Psoas muscle (tissue), 8 donors: ENCODE results near the gene KRTAP4-8. TPM values are rescaled to one million over a fixed set of nuclear protein-coding genes. Genes with fewer than 3 reads are reported as not detected.
"Not testable (repeated sequence)": the region's sequence is repeated elsewhere in the genome, so short reads cannot be mapped to it uniquely, and the experiment has no call there.

Experiments
- ATAC-seq, 4 donors: fragments of 200-7000 bp; cut with Tn5 transposase; one replicate each; pipeline ENCODE4 v1.9.1; 2020; ENCODE audit warnings: moderate library complexity in 3 of 4, mild to moderate bottlenecking in 2 of 4
- DNase-seq, 2 donors: peaks; one replicate each; pipeline ENCODE4 v3.0.0-alpha.2; 2020
- H3K27ac ChIP-seq: fragments of 200-600 bp; one replicate; pipeline ENCODE4 v1.8.0; 2022
- H3K27me3 ChIP-seq, 3 donors: fragments of 200-600 bp in 1 of 3; one replicate each; pipeline versions ENCODE4 v1.6.1 to v1.8.0; 2013 to 2022; ENCODE audit warnings: low read length in 2 of 3, mild to moderate bottlenecking in 2 of 3, moderate library complexity in 1 of 3; ENCODE audit not compliant: insufficient read depth in 3 of 3
- H3K36me3 ChIP-seq, 2 donors: fragments of 200-600 bp in 1 of 2; one replicate each; pipeline versions ENCODE4 v1.6.1 to v1.8.0; 2013 to 2022; ENCODE audit warnings: low read depth in 1 of 2, mild to moderate bottlenecking in 1 of 2, moderate library complexity in 1 of 2; ENCODE audit not compliant: insufficient read depth in 1 of 2
- H3K4me1 ChIP-seq: fragments of 200-600 bp; one replicate; pipeline ENCODE4 v1.8.0; 2022
- H3K4me3 ChIP-seq: fragments of 200-600 bp; one replicate; pipeline ENCODE4 v1.8.0; 2022; ENCODE audit warnings: mild to moderate bottlenecking
- H3K9me3 ChIP-seq: fragments of 200-600 bp; one replicate; pipeline ENCODE4 v1.8.0; 2022
- WGBS, 3 donors: extraction: QIAGEN DNeasy Blood & Tissue Kit; methylation state at CpG; one replicate each; pipeline versions ENCODE4 v1.1.6 to v1.1.7; 2013; 5-methylcytosine and 5-hydroxymethylcytosine counted together
- intact Hi-C, 2 donors: fragments of 100-400 bp; cut with DNase I; formaldehyde crosslinking; loops; one replicate each; pipeline versions ENCODE4 v1.11.0 to v1.14.2; 2022
- polyA plus RNA-seq, 3 donors: library from polyadenylated mRNA; stranded (reverse); fragments of 200-250 nt; gene quantifications; one replicate each; pipeline ENCODE4 v1.2.3, GENCODE V29; 2013
- total RNA-seq, 4 donors: library from RNA; stranded (reverse); fragmentation: NEBNext Ultra II Directional in 2 of 4; extraction: Animal tissue kit (Norgen Biotek cat#: 25700) in 2 of 4; gene quantifications; one replicate each; pipeline versions ENCODE4 v1.2.1 to v1.2.4, GENCODE V29; 2021 to 2023
- TF ChIP-seq, protein P1 (sequence below): fragments of 200-600 bp; IDR thresholded peaks from one replicate; pipeline ENCODE4 v1.8.0; 2022; ENCODE audit warnings: antibody characterized with exemption
- donor health status: healthy with polysubstance abuse.
- donor health status: DM: no; HTN: no; CAD: no; lungs with moderate emphysema.
- donor health status: Bipolar disorder and iron deficiency.
- donor health status: healthy.
- donor health status: DM: yes; HTN: yes; CAD: no.
- donor health status: DM: no; HTN: no; CAD: no.
- donor health status: DM: no; HTN: no; CAD: no.
- donor health status: DM: yes; HTN: yes; CAD: no.

The KRTAP4-8 gene
- total and polyA plus RNA-seq, 7 donors = not detected

DNA sequence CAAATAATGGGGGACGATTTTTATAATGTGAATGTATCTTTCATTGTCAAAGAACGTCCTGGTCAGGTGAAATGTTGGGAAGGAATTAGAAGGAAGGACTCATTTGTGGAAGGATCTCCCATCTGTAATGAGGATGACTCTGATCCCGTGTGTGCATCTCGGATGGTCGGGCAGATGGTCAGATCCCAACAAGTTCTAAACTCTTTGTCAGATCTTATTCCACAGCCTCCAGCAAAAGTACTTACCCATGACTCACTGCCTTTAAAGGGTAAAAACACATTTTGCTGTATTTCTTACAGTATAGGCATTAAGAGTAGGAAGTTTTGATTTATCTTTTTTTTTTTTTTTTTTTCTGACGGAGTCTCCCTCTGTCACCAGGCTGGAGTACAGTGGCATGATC is 539 bp upstream of the KRTAP4-8 start:
- Histone ChIP-seq H3K4me1 (no peaks in the 10 kb centered on the region), H3K27ac (no peak overlapping the region), H3K4me3 (no peak overlapping the region), H3K9me3 (no peaks in the 10 kb centered on the region), H3K36me3 (no peaks in the 10 kb centered on the region), H3K27me3 (peaks cover 0 to 6% (median 1%) of the 10 kb centered on the region in 3 donors)
- 74 to 86% (median 80%) methylated on average over 5 to 6 of the region's 6 CpGs for WGBS, 3 donors
- DNase-seq = no peak
- TF ChIP-seq, protein P1, sequence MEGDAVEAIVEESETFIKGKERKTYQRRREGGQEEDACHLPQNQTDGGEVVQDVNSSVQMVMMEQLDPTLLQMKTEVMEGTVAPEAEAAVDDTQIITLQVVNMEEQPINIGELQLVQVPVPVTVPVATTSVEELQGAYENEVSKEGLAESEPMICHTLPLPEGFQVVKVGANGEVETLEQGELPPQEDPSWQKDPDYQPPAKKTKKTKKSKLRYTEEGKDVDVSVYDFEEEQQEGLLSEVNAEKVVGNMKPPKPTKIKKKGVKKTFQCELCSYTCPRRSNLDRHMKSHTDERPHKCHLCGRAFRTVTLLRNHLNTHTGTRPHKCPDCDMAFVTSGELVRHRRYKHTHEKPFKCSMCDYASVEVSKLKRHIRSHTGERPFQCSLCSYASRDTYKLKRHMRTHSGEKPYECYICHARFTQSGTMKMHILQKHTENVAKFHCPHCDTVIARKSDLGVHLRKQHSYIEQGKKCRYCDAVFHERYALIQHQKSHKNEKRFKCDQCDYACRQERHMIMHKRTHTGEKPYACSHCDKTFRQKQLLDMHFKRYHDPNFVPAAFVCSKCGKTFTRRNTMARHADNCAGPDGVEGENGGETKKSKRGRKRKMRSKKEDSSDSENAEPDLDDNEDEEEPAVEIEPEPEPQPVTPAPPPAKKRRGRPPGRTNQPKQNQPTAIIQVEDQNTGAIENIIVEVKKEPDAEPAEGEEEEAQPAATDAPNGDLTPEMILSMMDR = no peak
- no peak for ATAC-seq
- intact Hi-C loops = no loop called here

DNA sequence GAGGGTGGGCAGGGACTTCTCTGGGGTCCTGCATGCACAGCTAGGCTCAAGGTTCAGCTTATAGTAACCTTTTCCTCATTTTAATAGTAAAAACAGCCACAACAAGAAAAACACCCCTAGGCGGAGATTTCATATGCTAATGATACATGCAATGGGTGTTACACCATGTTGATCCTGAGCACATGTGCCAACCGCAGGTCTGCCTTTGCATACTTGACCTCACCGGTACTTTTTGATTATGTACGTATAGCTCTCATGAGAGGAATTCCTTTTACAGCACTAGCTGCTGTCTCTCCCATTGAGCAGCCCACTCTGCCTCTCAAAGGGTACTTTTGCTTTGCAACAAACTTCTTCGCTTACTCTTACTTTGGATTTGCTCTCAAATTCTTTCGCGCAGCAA is 1.9 kb downstream of the KRTAP4-8 start:
- H3K36me3 ChIP-seq = no peaks in the 10 kb centered on the region
- no peak for DNase-seq
- TF ChIP-seq, protein P1 = no peak
- intact Hi-C loops = no loop called here
- no peak overlapping the region for H3K4me3 ChIP-seq
- no peaks in the 10 kb centered on the region for H3K4me1 ChIP-seq
- ATAC-seq = no peak
- H3K27me3 ChIP-seq = peaks cover 0 to 4% (median 1%) of the 10 kb centered on the region in 3 donors
- WGBS, 3 donors = 82 to 86% (median 83%) methylated on average over 7 of the region's 7 CpGs
- no peak overlapping the region for H3K27ac ChIP-seq
- no peaks in the 10 kb centered on the region for H3K9me3 ChIP-seq

DNA sequence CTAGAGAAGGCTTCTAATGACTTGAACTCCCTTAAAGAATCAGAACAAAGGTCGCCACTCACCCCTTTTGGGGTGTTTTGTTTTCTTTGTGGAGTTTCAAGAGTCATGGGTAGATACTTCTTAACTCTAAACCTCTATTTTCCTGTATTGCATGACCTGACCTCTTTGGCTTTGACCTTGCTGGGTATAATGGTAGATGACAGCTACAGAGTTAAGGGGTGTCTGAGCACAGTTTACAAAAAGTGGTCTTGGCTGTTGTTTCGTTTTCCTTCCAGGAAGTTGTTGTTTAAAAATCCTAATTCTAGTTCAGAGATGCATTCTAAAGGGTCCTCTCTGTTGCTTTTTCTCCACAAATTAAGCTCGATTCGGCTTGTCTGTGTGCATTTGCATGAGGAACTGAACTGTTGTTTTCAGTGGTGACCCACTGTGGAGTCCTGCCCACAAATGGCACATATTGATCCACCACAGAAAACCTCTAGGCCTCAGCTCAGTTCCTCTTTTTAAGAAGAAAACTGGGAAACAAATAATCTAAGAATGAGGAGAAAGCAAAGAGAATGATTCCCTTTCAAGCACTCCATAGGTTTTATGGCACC is 9.1 kb downstream of the KRTAP4-8 start:
- DNase-seq, H3K27ac ChIP-seq, H3K27me3 ChIP-seq, H3K9me3 ChIP-seq, H3K36me3 ChIP-seq, H3K4me3 ChIP-seq, intact Hi-C loops, H3K4me1 ChIP-seq, ATAC-seq: not testable (repeated sequence)
- 51 to 67% (median 64%) methylated on average over 4 of the region's 4 CpGs for WGBS, 3 donors

DNA sequence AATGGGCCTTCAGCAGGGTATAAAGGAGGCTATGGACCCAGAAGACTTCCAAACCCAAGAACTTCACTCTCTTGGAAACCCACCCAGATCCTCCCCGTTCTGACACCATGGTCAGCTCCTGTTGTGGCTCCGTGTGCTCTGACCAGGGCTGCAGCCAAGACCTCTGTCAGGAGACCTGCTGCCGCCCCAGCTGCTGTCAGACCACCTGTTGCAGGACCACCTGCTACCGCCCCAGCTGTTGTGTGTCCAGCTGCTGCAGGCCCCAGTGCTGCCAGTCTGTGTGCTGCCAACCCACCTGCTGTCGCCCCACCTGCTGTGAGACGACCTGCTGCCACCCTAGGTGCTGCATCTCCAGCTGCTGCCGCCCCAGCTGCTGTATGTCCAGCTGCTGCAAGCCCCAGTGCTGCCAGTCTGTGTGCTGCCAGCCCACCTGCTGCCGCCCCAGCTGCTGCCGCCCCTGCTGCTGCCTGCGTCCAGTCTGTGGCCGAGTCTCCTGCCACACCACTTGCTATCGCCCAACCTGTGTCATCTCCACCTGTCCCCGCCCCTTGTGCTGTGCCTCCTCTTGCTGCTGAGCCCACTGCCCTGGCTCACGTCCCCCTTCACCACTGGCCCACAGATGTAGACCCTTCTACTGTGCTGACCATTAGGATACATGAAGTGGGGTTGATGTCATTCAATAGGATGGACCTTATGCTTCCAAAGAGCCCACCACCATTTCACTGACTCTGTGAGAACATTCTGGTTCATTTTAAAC is 13.7 kb downstream of the KRTAP4-8 start, which contains the start of gene KRTAP4-7:
Gene KRTAP4-7, plus strand, starts transcription at position 51 of the 757 bp plus-strand sequence. Its CDS starts 57 bp downstream, at position 108.
- intact Hi-C loops, DNase-seq, H3K4me1 ChIP-seq, H3K27me3 ChIP-seq, ATAC-seq, H3K27ac ChIP-seq, H3K9me3 ChIP-seq, H3K36me3 ChIP-seq, H3K4me3 ChIP-seq: not testable (repeated sequence)
- 70 to 79% (median 71%) methylated on average over 5 to 14 of the region's 14 CpGs for whole genome bisulfite sequencing, 3 donors

DNA sequence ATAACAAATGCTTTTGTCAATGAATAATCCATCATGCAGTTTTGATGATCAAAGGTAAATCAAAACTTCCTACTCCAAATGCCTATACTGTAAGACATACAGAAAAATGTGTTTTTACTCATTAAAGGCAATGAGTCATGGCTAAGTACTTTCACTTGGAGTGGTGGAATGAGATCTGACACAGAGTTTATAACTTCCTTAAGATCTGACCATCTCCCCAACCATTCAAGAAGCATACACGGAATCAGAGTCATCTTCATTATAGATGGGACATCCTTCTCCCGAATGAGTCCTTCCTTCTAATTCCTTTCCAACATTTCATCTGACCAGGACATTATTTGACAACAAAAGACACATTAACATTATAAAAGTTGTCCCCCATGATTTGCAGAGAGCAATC is 14.5 kb downstream of the KRTAP4-8 start:
- H3K4me3 ChIP-seq, H3K36me3 ChIP-seq, ATAC-seq, H3K27ac ChIP-seq, H3K4me1 ChIP-seq, DNase-seq, intact Hi-C loops, H3K27me3 ChIP-seq, H3K9me3 ChIP-seq: not testable (repeated sequence)
- 77 to 81% (median 77%) methylated on average over 2 of the region's 2 CpGs for WGBS, 3 donors

DNA sequence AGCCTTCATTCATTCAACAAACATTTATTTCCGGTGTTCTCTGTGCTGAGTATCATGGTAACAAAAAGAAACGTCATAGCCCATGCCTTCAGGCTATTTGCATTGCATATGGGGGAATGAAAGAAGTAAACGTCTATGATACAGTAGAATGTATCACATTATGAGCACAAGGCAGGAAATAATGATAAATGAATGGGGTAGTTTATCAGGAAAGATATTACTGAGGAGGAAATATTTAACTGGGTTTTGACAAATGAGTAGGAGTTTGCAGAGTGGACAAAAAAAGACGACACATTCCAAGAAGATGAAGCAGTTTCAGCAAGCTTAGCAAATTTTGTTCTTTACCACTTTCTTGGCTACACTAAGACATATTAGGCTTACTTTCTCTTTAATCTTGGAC is 15.3 kb downstream of the KRTAP4-8 start:
- H3K27me3 ChIP-seq = peaks cover 0 to 3% (median 0%) of the 10 kb centered on the region in 3 donors
- intact Hi-C loops = no loop called here
- no peak overlapping the region for H3K4me3 ChIP-seq
- DNase-seq (no peak), ATAC-seq (no peak)
- H3K36me3 ChIP-seq = no peaks in the 10 kb centered on the region
- H3K4me1 ChIP-seq = no peaks in the 10 kb centered on the region
- no peaks in the 10 kb centered on the region for H3K9me3 ChIP-seq
- 48 to 61% (median 61%) methylated on average over 4 of the region's 4 CpGs for WGBS, 3 donors
- H3K27ac ChIP-seq = no peak overlapping the region
- TF ChIP-seq, protein P1 = no peak
